Mesenchymal stem cell (in vitro differentiated cells and primary cell): ENCODE results near the gene VGF.

Source experiments
- DNase-seq: peaks from one replicate; pipeline ENCODE4 v3.0.0-alpha.2; 2013
- H2AFZ ChIP-seq: one replicate; pipeline ENCODE4 v1.6.1; 2013; ENCODE audit warnings: low read depth, mild to moderate bottlenecking, control low read depth, inconsistent platforms, low read length, moderate library complexity
- H2AK5ac ChIP-seq: 2 replicates; pipeline ENCODE4 v1.6.1; 2013; ENCODE audit warnings: low read length, moderate library complexity, mild to moderate bottlenecking, inconsistent platforms; ENCODE audit not compliant: severe bottlenecking
- H2BK120ac ChIP-seq: one replicate; pipeline ENCODE4 v1.6.1; 2013; ENCODE audit warnings: low read depth, mild to moderate bottlenecking, inconsistent platforms, low read length, moderate library complexity
- H2BK12ac ChIP-seq, 2 experiments: one replicate each; pipeline ENCODE4 v1.6.1; 2013; ENCODE audit warnings: inconsistent platforms in 2 of 2, low read length in 2 of 2, mild to moderate bottlenecking in 2 of 2, moderate library complexity in 2 of 2, control low read depth in 1 of 2
- H2BK15ac ChIP-seq: one replicate; pipeline ENCODE4 v1.6.1; 2013; ENCODE audit warnings: mild to moderate bottlenecking, low read depth, inconsistent platforms; ENCODE audit not compliant: poor library complexity, severe bottlenecking
- H2BK5ac ChIP-seq: 2 replicates; pipeline ENCODE4 v1.6.1; 2013; ENCODE audit warnings: low read depth, mild to moderate bottlenecking, low read length, control low read depth, inconsistent platforms; ENCODE audit not compliant: poor library complexity, severe bottlenecking
- H3K14ac ChIP-seq, 2 experiments: one replicate each; pipeline ENCODE4 v1.6.1; 2013; ENCODE audit warnings: inconsistent platforms in 2 of 2, low read length in 2 of 2, control low read depth in 1 of 2, mild to moderate bottlenecking in 1 of 2, moderate library complexity in 1 of 2
- H3K18ac ChIP-seq, 2 experiments: one replicate each; pipeline ENCODE4 v1.6.1; 2013; ENCODE audit warnings: inconsistent platforms in 2 of 2, low read length in 2 of 2, control low read depth in 1 of 2, low read depth in 1 of 2, mild to moderate bottlenecking in 1 of 2
- H3K23ac ChIP-seq, 2 experiments: one replicate each; pipeline ENCODE4 v1.6.1; 2013; ENCODE audit warnings: inconsistent platforms in 2 of 2, low read length in 2 of 2, mild to moderate bottlenecking in 2 of 2, moderate library complexity in 2 of 2, control low read depth in 1 of 2
- H3K27ac ChIP-seq: 2 replicates; pipeline ENCODE4 v1.5.1; 2013; ENCODE audit warnings: mild to moderate bottlenecking, moderate library complexity, low read length, control low read depth, inconsistent platforms; ENCODE audit not compliant: poor library complexity, severe bottlenecking
- H3K27me3 ChIP-seq, 2 experiments: 2 replicates each; pipeline versions ENCODE4 v1.6.1 to v1.7.0; 2013; ENCODE audit warnings: low read length in 2 of 2, mild to moderate bottlenecking in 2 of 2, moderate library complexity in 2 of 2, control low read depth in 1 of 2, inconsistent platforms in 1 of 2; ENCODE audit not compliant: control insufficient read depth in 1 of 2, insufficient read depth in 1 of 2
- H3K36me3 ChIP-seq, 2 experiments: 2 replicates each; pipeline versions ENCODE4 v1.6.1 to v1.7.0; 2013; ENCODE audit warnings: low read length in 2 of 2, control low read depth in 1 of 2, inconsistent platforms in 1 of 2, low read depth in 1 of 2, mild to moderate bottlenecking in 1 of 2; ENCODE audit not compliant: insufficient read depth in 2 of 2, control insufficient read depth in 1 of 2
- H3K4ac ChIP-seq, 2 experiments: one replicate each; pipeline ENCODE4 v1.6.1; 2013; ENCODE audit warnings: inconsistent platforms in 2 of 2, low read length in 2 of 2, mild to moderate bottlenecking in 2 of 2, moderate library complexity in 2 of 2, control low read depth in 1 of 2, low read depth in 1 of 2
- H3K4me1 ChIP-seq: 2 replicates; pipeline ENCODE4 v1.6.1; 2013; ENCODE audit warnings: low read depth, low read length, control low read depth; ENCODE audit not compliant: control insufficient read depth, insufficient read depth
- H3K4me2 ChIP-seq: 2 replicates; pipeline ENCODE4 v1.6.1; 2013; ENCODE audit warnings: low read length, mild to moderate bottlenecking, inconsistent platforms; ENCODE audit not compliant: poor library complexity, severe bottlenecking
- H3K4me3 ChIP-seq, 2 experiments: 2 replicates each; pipeline versions ENCODE4 v1.5.1 to v1.7.0; 2013; ENCODE audit warnings: low read length in 2 of 2, mild to moderate bottlenecking in 2 of 2, control low read depth in 1 of 2, low read depth in 1 of 2; ENCODE audit not compliant: insufficient read depth in 1 of 2
- H3K79me1 ChIP-seq: replicated peaks from 2 replicates; pipeline ENCODE4 v1.6.1; 2013; ENCODE audit warnings: mild to moderate bottlenecking, control low read depth, low read length, inconsistent platforms; ENCODE audit not compliant: poor library complexity, severe bottlenecking
- H3K9ac ChIP-seq: 2 replicates; pipeline ENCODE4 v1.7.0; 2013; ENCODE audit warnings: mild to moderate bottlenecking, low read length, moderate library complexity
- H3K9me3 ChIP-seq: 2 replicates; pipeline ENCODE4 v1.7.0; 2013; ENCODE audit warnings: mild to moderate bottlenecking, low read length; ENCODE audit not compliant: control insufficient read depth
- H4K8ac ChIP-seq: one replicate; pipeline ENCODE4 v1.6.1; 2013; ENCODE audit warnings: inconsistent platforms, mild to moderate bottlenecking, low read length, moderate library complexity
- H4K91ac ChIP-seq: one replicate; pipeline ENCODE4 v1.6.1; 2013; ENCODE audit warnings: mild to moderate bottlenecking, low read length, inconsistent platforms
- WGBS: methylation state at CpG from one replicate; pipeline ENCODE4 v1.1.7; 2013; ENCODE audit warnings: mixed read lengths; 5-methylcytosine and 5-hydroxymethylcytosine counted together

VGF gene

DNA sequence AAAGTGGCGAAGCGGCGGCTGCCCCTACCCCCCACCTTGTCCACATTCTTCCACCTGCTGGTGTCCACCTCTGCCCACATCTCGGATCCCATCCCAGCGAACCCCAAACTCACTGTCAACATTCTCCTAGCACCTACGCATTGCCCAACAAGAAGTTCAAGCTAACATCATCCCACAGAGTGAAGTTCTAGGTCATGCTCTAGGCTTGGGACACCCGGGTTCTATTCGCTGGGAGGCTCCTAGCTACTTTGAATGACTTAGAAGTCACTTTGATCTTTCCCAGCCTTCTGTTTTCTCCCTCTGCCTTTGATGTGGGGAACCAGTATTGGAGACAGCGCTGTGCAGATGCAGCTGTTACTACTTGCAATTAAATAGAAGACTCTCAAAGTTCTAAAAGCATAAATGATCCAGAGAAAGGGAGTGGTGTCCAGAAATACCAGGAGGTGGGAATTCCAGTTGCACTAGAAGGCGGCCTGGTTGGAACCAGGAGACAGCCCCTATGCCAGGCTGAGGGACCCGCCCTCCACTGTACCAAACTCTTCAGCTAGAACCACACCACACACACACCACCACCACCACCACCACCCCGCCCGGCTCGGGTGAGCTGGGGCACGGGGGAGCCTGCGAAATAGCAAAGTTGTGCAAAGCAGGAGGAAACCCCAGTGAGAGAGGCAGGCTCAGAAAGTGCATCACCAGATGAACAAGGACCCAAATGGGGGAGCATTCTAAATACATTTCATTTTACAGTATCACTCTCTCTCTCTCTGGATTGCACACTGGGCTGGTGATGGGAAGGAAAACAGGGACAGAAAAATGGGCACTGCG is 5.5 kb upstream of the VGF start:
- H3K4me1 ChIP-seq = peaks cover 47% of the 10 kb centered on the region
- H3K27ac ChIP-seq = no peak overlapping the region
- no peak overlapping the region for H2BK12ac ChIP-seq
- H4K91ac ChIP-seq = no peak overlapping the region
- no peak overlapping the region for H2AK5ac ChIP-seq
- no peak overlapping the region for H2AFZ ChIP-seq
- no peak for DNase-seq
- H3K23ac ChIP-seq = no peak overlapping the region
- H3K27me3 ChIP-seq = peaks cover 94 to 100% of the 10 kb centered on the region in 2 experiments
- H3K36me3 ChIP-seq = no peaks in the 10 kb centered on the region
- H3K79me1 ChIP-seq = no peaks in the 10 kb centered on the region
- H3K4ac ChIP-seq = no peak overlapping the region
- H3K9ac ChIP-seq = no peak overlapping the region
- no peaks in the 10 kb centered on the region for H3K9me3 ChIP-seq
- no peak overlapping the region for H3K14ac ChIP-seq
- WGBS = 9% methylated on average over 16 of the region's 17 CpGs
- no peak overlapping the region for H4K8ac ChIP-seq
- H3K4me2 ChIP-seq = no peak overlapping the region
- no peak overlapping the region for H3K18ac ChIP-seq
- no peak overlapping the region for H2BK120ac ChIP-seq
- H2BK15ac ChIP-seq = no peak overlapping the region
- no peak overlapping the region for H2BK5ac ChIP-seq
- no peak overlapping the region for H3K4me3 ChIP-seq

DNA sequence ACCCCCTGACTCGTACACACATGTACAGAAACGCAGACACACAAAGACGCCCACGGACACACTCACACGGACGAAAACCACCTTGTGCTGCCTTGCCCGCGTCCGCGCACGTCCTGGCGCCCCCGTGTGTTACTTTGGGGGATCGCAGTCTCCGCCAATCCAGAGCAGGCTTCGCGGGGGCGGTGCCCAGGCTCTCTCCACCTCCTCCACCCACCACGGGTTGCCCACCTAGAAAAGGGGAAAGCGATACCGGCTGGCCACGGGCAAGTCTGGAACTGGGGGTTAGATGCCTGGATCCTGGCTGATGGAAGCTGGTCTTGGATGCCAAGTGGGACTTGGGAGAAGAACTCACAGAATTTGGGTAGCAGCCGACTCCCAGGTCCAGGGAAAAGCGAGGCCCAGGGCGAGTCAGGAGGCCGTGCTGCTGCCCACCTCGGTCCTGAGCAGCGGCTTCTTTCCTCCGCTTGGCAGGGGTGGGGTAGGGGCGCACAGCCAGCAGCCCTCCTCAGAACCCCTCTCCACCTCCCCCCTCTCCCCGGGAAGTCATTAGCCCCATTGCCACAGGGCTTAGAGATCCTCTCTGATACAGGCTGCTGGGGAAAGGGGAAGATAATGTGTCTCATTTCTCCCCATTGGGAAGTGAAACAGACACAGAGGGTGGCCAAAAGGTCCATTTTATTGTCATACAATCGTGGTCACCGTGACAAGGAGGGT is 4.6 kb upstream of the VGF start:
- Histone ChIP-seq H3K9me3 (no peaks in the 10 kb centered on the region), H2AFZ (no peak overlapping the region), H3K27ac (no peak overlapping the region), H2AK5ac (no peak overlapping the region), H3K14ac (no peak overlapping the region), H3K9ac (no peak overlapping the region), H3K4me2 (peak overlapping the region; percentile 6), H3K36me3 (no peaks in the 10 kb centered on the region), H3K23ac (no peak overlapping the region), H3K27me3 (peaks cover 92 to 96% of the 10 kb centered on the region in 2 experiments), H3K4me1 (peaks cover 55% of the 10 kb centered on the region), H2BK5ac (no peak overlapping the region), H4K91ac (no peak overlapping the region), H3K4me3 (peak overlapping the region in 1 of 2 experiments; percentile 9), H2BK15ac (no peak overlapping the region), H2BK12ac (no peak overlapping the region), H4K8ac (no peak overlapping the region), H3K79me1 (no peaks in the 10 kb centered on the region), H2BK120ac (no peak overlapping the region), H3K18ac (no peak overlapping the region), H3K4ac (no peak overlapping the region)
- DNase-seq = peak; percentile 65
- 3% methylated on average over 31 of the region's 33 CpGs for WGBS

DNA sequence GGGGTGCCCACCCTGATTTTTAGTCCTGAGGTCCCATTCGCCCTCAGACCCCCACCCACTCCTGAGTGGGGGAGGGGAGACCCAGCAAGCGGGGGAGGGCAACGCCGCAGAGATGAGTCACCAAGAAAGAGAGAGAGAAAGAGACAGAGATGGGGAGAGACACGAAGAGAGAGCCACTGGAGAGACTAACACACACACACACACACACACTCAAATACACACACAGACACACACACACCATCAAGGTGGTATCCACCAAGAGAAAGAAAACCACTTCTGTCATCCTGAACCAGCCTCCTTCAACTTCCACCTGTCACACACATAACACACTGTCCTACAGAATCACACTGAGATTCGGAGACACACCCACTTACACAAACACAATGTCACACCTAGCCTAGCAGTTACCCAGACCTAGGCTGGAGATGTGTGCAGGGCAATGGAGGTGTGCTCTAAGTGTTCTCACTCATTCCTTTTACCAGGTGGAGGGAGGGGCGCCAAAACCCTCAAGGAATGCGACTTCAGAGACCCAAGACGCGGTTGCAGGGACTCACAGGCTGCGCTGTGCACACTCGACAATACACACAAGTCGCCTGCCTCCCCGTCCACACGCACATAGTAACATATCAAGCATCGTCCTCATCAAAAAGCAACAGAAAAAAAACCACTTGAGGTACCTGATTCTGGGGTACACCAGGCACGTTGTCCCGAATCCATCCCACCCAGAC is 3.9 kb upstream of the VGF start:
- Histone ChIP-seq H3K4me3 (peak overlapping the region in 1 of 2 experiments; percentile 9), H3K27ac (no peak overlapping the region), H2BK120ac (no peak overlapping the region), H2BK12ac (no peak overlapping the region), H3K9me3 (no peaks in the 10 kb centered on the region), H3K36me3 (no peaks in the 10 kb centered on the region), H2BK5ac (no peak overlapping the region), H4K8ac (no peak overlapping the region), H3K23ac (no peak overlapping the region), H4K91ac (no peak overlapping the region), H2AFZ (no peak overlapping the region), H3K4ac (no peak overlapping the region), H2BK15ac (no peak overlapping the region), H2AK5ac (no peak overlapping the region), H3K14ac (no peak overlapping the region), H3K79me1 (no peaks in the 10 kb centered on the region), H3K9ac (no peak overlapping the region), H3K4me2 (peak overlapping the region; percentile 6), H3K27me3 (peaks cover 92 to 94% of the 10 kb centered on the region in 2 experiments), H3K4me1 (peaks cover 60% of the 10 kb centered on the region), H3K18ac (no peak overlapping the region)
- WGBS = 2% methylated on average over 13 of the region's 18 CpGs
- DNase-seq = no peak
